HCT116 (cell line): ENCODE results near the gene ADI1. TPM values are rescaled to one million over a fixed set of nuclear protein-coding genes. Genes with fewer than 3 reads are reported as not detected.

Experiments used
- ATAC-seq: fragments of 200-7000 bp; cut with Tn5 transposase; 2 replicates; pipeline ENCODE4 v1.9.1; 2020; ENCODE audit warnings: mild to moderate bottlenecking, moderate library complexity
- BruUV-seq: library from RNA; stranded (reverse); fragments of 400-500 nt; replicated peaks from 2 replicates; lab custom pipeline; 2021; lab: Mats Ljungman, UMichigan
- CTCF ChIA-PET: fragments of 300-600 bp; sonication (Branson Sonifier 250); formaldehyde crosslinking; loops from one replicate; lab custom pipeline; 2021; ENCODE audit warnings: antibody characterized with exemption; lab: Charles Lee
- POLR2A ChIA-PET: fragments of 300-600, 350-600 bp; sonication (Branson Sonifier 250); formaldehyde crosslinking; loops from one replicate; lab custom pipeline; 2021; ENCODE audit warnings: antibody characterized with exemption; lab: Charles Lee
- RAD21 ChIA-PET, 2 experiments: fragments of 300-600 bp; sonication (Branson Sonifier 250); formaldehyde crosslinking; loops; one replicate each; lab custom pipeline; 2023; ENCODE audit warnings: low total read pairs in 2 of 2; ENCODE audit not compliant: uncharacterized antibody in 2 of 2, unreplicated experiment in 2 of 2, low non-redundant PET in 1 of 2; lab: Charles Lee
- DNase-seq: peaks from one replicate; pipeline ENCODE4 v3.0.0-alpha.2; 2010; ENCODE audit warnings: low read depth, low spot score
- H2AFZ ChIP-seq: fragments of 200-600 bp; shearing (Covaris generic), sonication (generic); 2 replicates; pipeline ENCODE4 v1.6.1; 2017; ENCODE audit warnings: low read depth, mixed run types, mixed read lengths, antibody characterized with exemption, low read length; ENCODE audit not compliant: poor library complexity, severe bottlenecking
- H3K27ac ChIP-seq: 2 replicates; pipeline ENCODE4 v1.5.1; 2012; ENCODE audit warnings: low read depth, low read length
- H3K27me3 ChIP-seq: fragments of 200-600 bp; sonication (generic); 2 replicates; pipeline ENCODE4 v1.6.1; 2016; ENCODE audit warnings: mixed run types, low read length, mixed read lengths; ENCODE audit not compliant: insufficient read depth
- H3K36me3 ChIP-seq, 2 experiments: fragments of 200-500 bp in 1 of 2; fragments of 200-600 bp in 1 of 2; sonication (Bioruptor generic) in 1 of 2; sonication (generic) in 1 of 2; 2 replicates each; pipeline versions ENCODE4 v1.5.1 to v1.6.1; 2014 to 2016; ENCODE audit warnings: low read length in 2 of 2, inconsistent platforms in 1 of 2, mixed read lengths in 1 of 2, mixed run types in 1 of 2; ENCODE audit not compliant: insufficient read depth in 2 of 2, control insufficient read depth in 1 of 2
- H3K4me1 ChIP-seq, 2 experiments: fragments of 200-600 bp in 1 of 2; sonication (generic) in 1 of 2; 2 replicates each; pipeline versions ENCODE4 v1.5.1 to v1.6.1; 2012 to 2017; ENCODE audit warnings: low read length in 2 of 2, inconsistent platforms in 1 of 2, mild to moderate bottlenecking in 1 of 2, mixed read lengths in 1 of 2, mixed run types in 1 of 2, moderate library complexity in 1 of 2; ENCODE audit not compliant: insufficient read depth in 2 of 2, control insufficient read depth in 1 of 2
- H3K4me2 ChIP-seq: fragments of 200-600 bp; sonication (generic); 2 replicates; pipeline ENCODE4 v1.6.1; 2017; ENCODE audit warnings: mixed run types, low read length, mixed read lengths
- H3K4me3 ChIP-seq, 2 experiments: fragments of 200-600 bp in 1 of 2; sonication (generic) in 1 of 2; replicated peaks in 1 of 2; 2 replicates each; pipeline ENCODE4 v1.5.1; 2011 to 2016; ENCODE audit warnings: low read length in 2 of 2, control low read depth in 1 of 2, low read depth in 1 of 2, mild to moderate bottlenecking in 1 of 2, mixed read lengths in 1 of 2, mixed run types in 1 of 2
- H3K79me2 ChIP-seq: fragments of 200-600 bp; sonication (generic); 2 replicates; pipeline ENCODE4 v1.6.1; 2017; ENCODE audit warnings: mild to moderate bottlenecking, mixed run types, low read length, moderate library complexity, mixed read lengths; ENCODE audit not compliant: insufficient read depth
- H3K9ac ChIP-seq: fragments of 200-600 bp; sonication (generic); 2 replicates; pipeline ENCODE4 v1.6.1; 2016; ENCODE audit warnings: low read length, mixed read lengths
- H3K9me2 ChIP-seq: fragments of 200-600 bp; sonication (generic), shearing (Covaris generic); 2 replicates; pipeline ENCODE4 v1.6.1; 2017; ENCODE audit warnings: mixed run types, mild to moderate bottlenecking, moderate library complexity; ENCODE audit not compliant: insufficient read depth
- H3K9me3 ChIP-seq, 2 experiments: fragments of 200-500 bp in 1 of 2; fragments of 200-600 bp in 1 of 2; sonication (Bioruptor generic) in 1 of 2; sonication (generic) in 1 of 2; 2 replicates each; pipeline ENCODE4 v1.6.1; 2014 to 2017; ENCODE audit warnings: low read length in 2 of 2, mixed read lengths in 2 of 2, inconsistent platforms in 1 of 2, low read depth in 1 of 2, mild to moderate bottlenecking in 1 of 2, mixed run types in 1 of 2, moderate library complexity in 1 of 2; ENCODE audit not compliant: control insufficient read depth in 1 of 2, insufficient read depth in 1 of 2
- H4K20me1 ChIP-seq: fragments of 200-600 bp; sonication (generic), shearing (Covaris generic); 2 replicates; pipeline ENCODE4 v1.6.1; 2017; ENCODE audit warnings: mixed run types, mild to moderate bottlenecking, moderate library complexity; ENCODE audit not compliant: insufficient read depth
- ATF3 ChIP-seq: IDR thresholded peaks from 2 replicates; pipeline ENCODE4 v1.6.1; 2012
- CBX3 ChIP-seq: IDR thresholded peaks from 2 replicates; pipeline ENCODE4 v1.6.1; 2012; ENCODE audit warnings: low read depth
- EZH2phosphoT487 ChIP-seq: fragments of 200-600 bp; IDR thresholded peaks from 2 replicates; pipeline ENCODE4 v1.6.1; 2018; ENCODE audit warnings: antibody characterized with exemption, borderline replicate concordance
- FOSL1 ChIP-seq: IDR thresholded peaks from 2 replicates; pipeline ENCODE4 v1.6.1; 2012; ENCODE audit warnings: low read depth
- JUND ChIP-seq: IDR thresholded peaks from 2 replicates; pipeline ENCODE4 v1.6.1; 2012
- RAD21 ChIP-seq: IDR thresholded peaks from 2 replicates; pipeline ENCODE4 v1.6.1; 2012; ENCODE audit warnings: low read depth, mild to moderate bottlenecking
- YY1 ChIP-seq: IDR thresholded peaks from 2 replicates; pipeline ENCODE4 v1.6.1; 2011; ENCODE audit warnings: low read length, low read depth, moderate library complexity, mild to moderate bottlenecking; ENCODE audit not compliant: insufficient replicate concordance; ENCODE audit errors: extremely low read depth
- ZNF274 ChIP-seq: fragments of 200-500 bp; sonication (Bioruptor generic); IDR thresholded peaks from 2 replicates; pipeline ENCODE4 v1.6.1; 2014; ENCODE audit warnings: mild to moderate bottlenecking, low read depth, low read length, inconsistent platforms
- intact Hi-C: fragments of 100-400 bp; cut with micrococcal nuclease; formaldehyde crosslinking; loops from 2 replicates; pipeline ENCODE4 v1.10.0; 2022
- total RNA-seq: library from RNA; stranded (reverse); gene quantifications from one replicate; pipeline ENCODE4 v1.2.1, GENCODE V29; 2021; ENCODE audit not compliant: unreplicated experiment
- TF ChIP-seq, protein P1 (sequence below): IDR thresholded peaks from 2 replicates; pipeline ENCODE4 v1.6.1; 2012; ENCODE audit warnings: low read depth
- TF ChIP-seq, protein P2 (sequence below): IDR thresholded peaks from 2 replicates; pipeline ENCODE4 v1.6.1; 2012
- TF ChIP-seq, protein P3 (sequence below): IDR thresholded peaks from 2 replicates; pipeline ENCODE4 v1.6.1; 2011; ENCODE audit warnings: mild to moderate bottlenecking, low read length, moderate library complexity; ENCODE audit not compliant: insufficient replicate concordance; ENCODE audit errors: extremely low read depth

ADI1 gene
- total RNA-seq, 1 experiment from 2014 or later = 27.0 TPM

DNA sequence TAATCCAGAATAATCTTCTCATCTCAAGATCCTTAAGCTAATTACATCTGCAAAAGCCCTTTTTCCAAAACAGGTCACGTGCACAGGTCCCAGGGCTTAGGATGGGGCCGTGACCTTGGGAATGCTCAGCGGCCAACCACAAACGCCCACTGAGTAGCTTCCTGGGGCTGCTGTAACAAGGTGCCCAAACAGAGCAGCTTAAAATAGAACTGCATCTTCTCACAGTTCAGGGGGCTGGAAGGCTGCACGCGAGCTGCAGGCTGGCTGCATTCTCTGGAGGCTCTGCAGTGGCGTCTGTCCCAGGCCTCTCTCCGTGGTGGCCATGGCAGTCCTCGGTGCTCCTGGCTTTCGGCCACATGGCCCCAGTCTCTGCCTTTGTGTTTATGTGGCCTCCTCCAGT lies 31.9 kb downstream of the ADI1 start:
- intact Hi-C loops = no loop called here
- BruUV-seq = no TSS peak
- H3K9me2 ChIP-seq = no peaks in the 10 kb centered on the region
- ChIA-PET POLR2A (no interaction called here), CTCF (no interaction called here), RAD21 (no interaction called here)
- no peak overlapping the region for H2AFZ ChIP-seq
- no peak for TF ChIP-seq ZNF274
- TF ChIP-seq, protein P1, sequence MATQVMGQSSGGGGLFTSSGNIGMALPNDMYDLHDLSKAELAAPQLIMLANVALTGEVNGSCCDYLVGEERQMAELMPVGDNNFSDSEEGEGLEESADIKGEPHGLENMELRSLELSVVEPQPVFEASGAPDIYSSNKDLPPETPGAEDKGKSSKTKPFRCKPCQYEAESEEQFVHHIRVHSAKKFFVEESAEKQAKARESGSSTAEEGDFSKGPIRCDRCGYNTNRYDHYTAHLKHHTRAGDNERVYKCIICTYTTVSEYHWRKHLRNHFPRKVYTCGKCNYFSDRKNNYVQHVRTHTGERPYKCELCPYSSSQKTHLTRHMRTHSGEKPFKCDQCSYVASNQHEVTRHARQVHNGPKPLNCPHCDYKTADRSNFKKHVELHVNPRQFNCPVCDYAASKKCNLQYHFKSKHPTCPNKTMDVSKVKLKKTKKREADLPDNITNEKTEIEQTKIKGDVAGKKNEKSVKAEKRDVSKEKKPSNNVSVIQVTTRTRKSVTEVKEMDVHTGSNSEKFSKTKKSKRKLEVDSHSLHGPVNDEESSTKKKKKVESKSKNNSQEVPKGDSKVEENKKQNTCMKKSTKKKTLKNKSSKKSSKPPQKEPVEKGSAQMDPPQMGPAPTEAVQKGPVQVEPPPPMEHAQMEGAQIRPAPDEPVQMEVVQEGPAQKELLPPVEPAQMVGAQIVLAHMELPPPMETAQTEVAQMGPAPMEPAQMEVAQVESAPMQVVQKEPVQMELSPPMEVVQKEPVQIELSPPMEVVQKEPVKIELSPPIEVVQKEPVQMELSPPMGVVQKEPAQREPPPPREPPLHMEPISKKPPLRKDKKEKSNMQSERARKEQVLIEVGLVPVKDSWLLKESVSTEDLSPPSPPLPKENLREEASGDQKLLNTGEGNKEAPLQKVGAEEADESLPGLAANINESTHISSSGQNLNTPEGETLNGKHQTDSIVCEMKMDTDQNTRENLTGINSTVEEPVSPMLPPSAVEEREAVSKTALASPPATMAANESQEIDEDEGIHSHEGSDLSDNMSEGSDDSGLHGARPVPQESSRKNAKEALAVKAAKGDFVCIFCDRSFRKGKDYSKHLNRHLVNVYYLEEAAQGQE = no peak
- no peak for TF ChIP-seq CBX3
- TF ChIP-seq JUND = no peak
- TF ChIP-seq, protein P2, sequence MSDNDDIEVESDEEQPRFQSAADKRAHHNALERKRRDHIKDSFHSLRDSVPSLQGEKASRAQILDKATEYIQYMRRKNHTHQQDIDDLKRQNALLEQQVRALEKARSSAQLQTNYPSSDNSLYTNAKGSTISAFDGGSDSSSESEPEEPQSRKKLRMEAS = no peak
- TF ChIP-seq, protein P3, sequence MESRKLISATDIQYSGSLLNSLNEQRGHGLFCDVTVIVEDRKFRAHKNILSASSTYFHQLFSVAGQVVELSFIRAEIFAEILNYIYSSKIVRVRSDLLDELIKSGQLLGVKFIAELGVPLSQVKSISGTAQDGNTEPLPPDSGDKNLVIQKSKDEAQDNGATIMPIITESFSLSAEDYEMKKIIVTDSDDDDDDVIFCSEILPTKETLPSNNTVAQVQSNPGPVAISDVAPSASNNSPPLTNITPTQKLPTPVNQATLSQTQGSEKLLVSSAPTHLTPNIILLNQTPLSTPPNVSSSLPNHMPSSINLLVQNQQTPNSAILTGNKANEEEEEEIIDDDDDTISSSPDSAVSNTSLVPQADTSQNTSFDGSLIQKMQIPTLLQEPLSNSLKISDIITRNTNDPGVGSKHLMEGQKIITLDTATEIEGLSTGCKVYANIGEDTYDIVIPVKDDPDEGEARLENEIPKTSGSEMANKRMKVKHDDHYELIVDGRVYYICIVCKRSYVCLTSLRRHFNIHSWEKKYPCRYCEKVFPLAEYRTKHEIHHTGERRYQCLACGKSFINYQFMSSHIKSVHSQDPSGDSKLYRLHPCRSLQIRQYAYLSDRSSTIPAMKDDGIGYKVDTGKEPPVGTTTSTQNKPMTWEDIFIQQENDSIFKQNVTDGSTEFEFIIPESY = no peak
- TF ChIP-seq RAD21 = no peak
- no peak for TF ChIP-seq EZH2phosphoT487
- no peak for TF ChIP-seq FOSL1
- no peak for TF ChIP-seq ATF3
- no peak for TF ChIP-seq YY1
- no peaks in the 10 kb centered on the region for H3K9me3 ChIP-seq
- no peaks in the 10 kb centered on the region for H3K4me1 ChIP-seq
- H4K20me1 ChIP-seq = no peaks in the 10 kb centered on the region
- no peaks in the 10 kb centered on the region for H3K27me3 ChIP-seq
- DNase-seq = no peak
- no peak for ATAC-seq
- no peaks in the 10 kb centered on the region for H3K79me2 ChIP-seq
- no peaks in the 10 kb centered on the region for H3K36me3 ChIP-seq
- H3K27ac ChIP-seq = no peak overlapping the region
- no peak overlapping the region for H3K4me2 ChIP-seq
- H3K9ac ChIP-seq = no peak overlapping the region
- H3K4me3 ChIP-seq = no peak overlapping the region
